Stimulated activated CD4-positive, alpha-beta T cell treated with anti-CD3 and anti-CD28 coated beads, Interleukin-2, amount 100 ng/mL, for 4 hours (primary cell): ENCODE data around the gene MAPK12.

ENCODE experiments used
- DNase-seq: peaks from one replicate; pipeline ENCODE4 v3.0.0-alpha.2; 2020; ENCODE audit warnings: low read depth

The MAPK12 gene

DNA sequence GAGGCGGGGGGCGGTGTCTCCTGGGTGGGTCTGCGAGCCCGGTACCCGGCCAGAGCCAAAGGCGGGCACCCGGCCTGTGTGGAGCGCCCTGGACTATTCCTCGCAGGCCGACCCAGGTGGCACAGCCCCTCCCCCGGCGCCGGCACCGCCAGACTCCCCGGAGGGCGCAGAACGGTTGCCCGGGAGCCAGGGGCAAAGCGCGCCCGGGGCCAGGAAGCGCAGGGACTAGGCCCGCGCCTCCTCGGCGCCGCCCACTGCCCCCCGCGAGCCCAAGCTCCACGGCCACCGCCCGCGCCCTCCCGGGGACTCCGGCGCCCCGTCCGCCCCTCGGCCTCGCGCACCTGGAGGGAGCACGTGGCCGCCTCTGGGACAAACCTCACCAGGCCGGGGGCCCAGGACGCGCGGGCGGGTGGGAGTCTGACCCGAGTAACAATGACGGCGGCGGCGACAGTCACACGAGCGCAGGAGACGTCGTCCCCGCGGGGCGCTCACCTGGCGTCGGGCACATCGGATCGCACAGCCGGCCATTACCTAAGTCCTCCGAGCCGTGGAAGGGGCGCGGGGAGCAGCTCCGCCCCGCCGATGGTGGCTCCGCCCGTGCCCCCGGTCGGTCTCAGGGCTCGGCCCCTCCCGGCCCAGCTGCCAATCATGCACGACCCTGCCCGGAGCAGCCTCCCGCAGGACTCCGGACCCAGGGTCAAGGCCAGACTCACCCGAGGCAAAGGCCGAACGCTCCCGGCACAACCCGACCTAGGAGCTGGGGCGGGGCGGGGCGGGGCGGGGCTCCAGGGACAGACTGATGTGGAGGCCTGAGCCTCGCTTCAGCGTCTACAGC is 38.5 kb upstream of the MAPK12 start:
- no peak for DNase-seq

DNA sequence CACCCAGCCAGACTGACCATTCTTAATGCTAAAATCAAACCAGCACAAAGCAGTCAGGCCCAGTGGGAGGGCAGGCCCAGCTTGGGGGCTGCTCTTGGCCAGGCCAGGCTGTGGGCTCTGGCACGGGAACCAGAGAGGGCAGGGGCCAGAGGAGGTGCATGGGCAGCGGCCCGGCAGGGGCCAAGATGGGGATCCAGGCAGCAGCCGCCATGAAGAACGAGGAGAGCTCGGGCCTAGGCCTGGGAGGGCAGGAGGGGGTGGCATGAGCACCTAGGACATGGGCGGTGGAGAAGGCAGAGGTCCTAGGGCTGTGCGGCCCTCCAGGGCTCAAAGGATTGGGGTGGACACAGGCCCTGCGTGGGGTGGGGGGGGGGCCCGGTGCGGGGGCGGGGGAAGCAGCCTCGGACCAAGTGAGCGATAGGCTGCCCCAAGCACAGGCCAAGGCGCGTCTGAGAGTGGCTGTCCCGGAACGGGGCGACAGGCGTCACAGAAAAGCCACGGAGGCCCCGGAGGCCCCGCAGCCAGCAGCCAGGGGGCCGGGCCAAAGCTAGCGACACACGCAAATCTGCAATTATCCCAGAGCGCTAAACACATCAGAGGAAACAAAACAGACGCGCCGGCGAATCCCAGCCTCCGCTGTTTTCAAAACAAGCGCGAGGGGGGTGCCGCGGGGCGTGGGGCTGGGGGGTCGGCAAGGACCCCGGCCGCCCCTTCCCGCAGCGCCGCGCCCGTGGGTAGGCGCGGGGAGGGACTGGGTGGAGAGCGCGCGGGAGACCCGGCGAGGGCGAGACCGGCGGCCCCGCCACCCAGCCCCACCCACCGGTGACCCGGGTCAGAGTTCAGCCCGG is 37.7 kb upstream of the MAPK12 start:
- DNase-seq, result no peak

DNA sequence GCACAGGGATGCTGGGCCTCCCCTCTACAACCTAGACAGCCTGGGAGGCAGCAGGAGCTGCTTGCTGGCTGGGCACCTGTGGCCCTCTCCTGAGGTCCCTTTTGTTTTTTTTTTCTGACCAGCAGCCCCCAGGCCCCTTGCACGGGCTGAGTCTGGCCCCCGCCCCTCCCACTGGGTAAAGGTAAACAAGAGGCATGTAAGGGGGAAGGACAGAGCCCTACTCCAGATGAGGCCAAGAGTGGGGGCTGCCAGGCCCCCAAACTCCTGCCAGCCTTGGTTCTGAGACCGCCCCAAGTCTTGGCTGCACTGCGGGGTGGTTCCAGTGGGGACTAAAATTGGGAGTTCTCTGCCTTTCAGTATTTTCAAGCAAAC is 36.8 kb upstream of the MAPK12 start:
- DNase-seq, result no peak

DNA sequence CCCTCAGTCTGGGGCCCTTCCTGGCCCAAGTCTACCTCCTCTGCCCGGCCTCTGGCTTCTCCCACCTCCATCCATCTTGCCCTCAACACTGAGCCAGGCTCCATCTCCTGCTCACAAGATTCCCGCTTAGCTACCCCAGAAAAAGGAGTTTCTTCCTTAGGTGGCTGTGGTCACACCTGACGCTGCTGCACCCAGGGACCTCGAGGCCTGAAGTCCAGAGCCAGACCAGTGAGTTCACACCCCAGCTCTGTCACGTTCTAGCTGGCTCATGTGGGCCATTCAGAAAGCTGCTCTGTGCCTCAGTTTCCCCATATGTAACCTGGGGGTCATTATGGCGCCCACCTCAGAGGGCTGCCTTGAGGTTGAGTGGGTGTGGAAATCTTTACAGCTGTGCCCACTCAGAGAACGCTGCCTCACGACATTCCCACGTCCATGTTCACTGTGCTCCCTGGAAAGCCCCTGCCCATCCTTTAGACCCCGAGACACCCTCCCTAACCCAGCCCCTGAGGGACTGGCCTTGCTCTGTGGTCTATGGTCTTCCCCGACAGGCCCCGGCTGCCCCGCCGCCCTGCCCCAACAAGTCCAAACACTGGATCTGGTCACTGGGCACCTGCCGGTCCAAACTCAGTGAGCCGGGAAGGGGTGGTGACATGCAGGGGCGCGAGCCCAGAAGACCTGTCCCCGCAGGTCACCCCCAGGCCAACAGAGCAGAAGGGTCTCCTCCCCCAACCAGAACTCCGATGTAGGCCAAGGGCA is 36.2 kb upstream of the MAPK12 start:
- DNase-seq, result no peak

DNA sequence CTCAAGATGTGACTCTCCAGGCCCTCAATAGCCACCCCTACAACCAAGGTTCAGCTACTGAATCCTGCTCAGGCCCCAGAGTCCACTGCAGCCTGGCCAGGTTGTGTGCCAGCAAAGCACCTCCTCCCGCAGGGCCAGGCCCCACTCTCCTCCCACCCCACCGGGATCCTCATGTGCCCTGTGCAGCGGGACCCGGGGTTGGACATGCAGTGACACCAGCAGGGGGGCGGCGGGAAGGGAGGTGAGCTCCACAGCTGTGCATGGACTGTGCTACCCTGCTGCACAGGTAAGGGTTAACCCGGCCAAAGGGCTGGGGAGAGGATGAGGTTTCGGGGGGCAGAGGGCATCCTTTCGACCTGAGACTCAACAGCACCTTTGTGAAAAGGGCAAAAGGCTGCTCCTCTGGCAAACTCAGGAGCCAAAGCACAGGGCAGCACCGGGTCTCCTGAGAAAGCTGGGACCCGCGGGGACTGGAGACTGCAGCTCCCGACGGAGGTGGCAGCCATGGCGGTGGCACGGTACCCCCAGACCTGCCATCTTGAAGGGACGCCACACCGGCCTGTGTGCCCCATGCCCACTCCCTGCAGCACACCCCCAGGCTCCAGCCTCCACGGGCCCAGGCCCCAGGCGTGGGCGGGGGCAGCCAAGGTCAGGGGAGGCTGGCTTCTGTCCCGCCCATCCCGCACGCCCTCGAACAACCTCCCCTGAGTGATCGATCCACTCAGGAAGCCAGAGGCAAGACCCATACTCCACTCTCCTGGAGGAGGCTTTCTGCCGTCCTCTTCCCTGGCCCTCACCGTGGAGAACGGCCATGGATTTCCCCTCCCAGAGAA is 35.4 kb upstream of the MAPK12 start:
- no peak for DNase-seq

DNA sequence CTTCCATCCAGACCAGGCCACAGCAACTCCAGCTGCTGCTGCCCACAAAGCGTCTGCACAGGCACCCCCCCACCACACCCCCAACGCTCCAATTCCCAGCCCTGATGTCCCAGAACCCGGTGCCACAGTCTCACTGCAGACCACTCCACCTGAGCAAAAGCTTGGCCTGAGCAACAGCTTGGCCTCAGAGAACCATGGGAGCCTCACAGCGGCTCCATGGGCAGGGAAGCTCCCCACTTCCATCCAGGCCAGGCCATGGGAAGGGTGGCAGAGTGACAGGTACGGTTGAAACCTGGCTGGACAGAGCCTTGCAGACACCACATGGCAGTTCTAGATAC is 32.8 kb upstream of the MAPK12 start:
- no peak for DNase-seq

DNA sequence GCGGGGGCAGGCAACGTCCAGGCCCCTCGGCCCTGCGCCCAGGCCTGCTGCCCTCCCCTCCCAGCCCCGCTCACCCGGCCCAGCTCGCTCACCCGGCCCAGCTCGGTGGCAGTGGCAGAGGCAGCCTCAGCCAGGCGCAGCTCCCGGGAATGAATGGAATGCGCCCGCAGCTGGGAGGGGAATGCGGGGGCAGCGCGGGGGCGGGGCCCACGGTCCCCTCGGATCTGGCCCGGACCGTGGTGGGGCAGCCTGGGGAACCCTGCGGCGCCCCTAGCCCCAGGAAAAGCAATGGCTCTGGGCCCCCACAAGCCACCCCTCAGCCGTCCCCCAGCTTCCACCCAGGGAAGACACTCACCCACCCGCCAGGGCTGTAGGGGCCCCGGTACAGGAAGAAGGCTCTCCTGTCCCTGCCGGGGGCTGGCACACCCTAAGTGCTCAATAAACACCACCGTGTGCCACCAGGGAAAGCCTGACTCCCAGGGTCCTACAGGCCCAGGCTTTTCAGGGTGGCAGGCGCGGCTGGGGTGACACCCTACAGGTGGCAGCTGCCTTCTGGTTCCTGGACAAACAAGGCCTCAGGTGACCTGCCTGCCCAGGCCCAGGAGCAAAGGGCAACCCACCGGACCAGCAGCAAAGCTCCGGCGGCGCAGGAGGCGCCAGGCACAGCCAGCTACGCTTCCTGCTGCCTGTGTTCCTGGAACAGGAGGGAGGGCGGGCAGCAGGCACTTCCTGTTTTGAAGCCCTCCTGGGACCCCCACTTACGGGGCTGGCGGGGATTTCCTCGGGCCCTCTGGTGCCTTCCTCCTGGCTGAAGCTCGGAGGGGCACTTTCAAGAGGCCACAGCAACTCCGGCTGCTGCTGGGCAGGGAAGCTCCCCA is 32.2 kb upstream of the MAPK12 start:
- DNase-seq, result no peak

DNA sequence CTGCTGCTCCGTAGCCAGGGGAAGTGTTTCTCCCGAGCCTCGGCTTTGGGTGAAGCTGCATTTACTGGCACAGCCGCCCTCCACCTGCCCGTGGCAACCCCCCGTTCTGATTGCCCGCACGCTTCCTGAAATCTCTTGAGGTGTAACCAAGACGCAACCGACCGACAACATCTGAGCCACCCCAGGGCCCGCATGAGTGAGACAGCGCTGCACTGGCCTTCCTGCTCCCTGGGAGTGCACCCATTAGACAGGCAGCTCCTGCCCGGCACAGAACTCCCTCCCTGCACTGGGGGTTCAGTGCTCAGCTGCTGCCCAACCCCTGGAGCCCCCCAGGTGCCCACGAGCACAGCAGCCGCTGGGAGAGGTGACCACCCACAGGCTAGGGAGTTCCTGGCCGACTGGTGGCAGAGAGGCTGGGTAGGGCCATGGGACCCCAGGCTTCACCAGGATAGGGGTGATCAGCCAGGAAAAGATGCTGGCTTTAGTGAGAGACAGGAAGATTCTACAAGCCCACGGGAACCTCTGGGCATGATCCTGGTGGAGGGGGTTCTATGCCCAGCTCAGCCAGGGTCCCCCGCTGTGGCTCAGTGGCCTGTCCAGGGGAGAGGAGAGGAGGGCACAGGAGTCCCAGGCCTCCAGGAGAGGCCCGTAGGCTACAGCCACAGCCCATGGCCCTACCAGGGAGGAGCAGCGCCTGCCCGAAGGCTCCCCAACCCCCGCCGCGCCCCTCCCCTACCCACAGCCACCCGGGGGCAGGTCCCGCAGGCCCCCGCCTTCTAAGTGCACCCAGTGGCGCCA is 31.4 kb upstream of the MAPK12 start:
- DNase-seq, result no peak

DNA sequence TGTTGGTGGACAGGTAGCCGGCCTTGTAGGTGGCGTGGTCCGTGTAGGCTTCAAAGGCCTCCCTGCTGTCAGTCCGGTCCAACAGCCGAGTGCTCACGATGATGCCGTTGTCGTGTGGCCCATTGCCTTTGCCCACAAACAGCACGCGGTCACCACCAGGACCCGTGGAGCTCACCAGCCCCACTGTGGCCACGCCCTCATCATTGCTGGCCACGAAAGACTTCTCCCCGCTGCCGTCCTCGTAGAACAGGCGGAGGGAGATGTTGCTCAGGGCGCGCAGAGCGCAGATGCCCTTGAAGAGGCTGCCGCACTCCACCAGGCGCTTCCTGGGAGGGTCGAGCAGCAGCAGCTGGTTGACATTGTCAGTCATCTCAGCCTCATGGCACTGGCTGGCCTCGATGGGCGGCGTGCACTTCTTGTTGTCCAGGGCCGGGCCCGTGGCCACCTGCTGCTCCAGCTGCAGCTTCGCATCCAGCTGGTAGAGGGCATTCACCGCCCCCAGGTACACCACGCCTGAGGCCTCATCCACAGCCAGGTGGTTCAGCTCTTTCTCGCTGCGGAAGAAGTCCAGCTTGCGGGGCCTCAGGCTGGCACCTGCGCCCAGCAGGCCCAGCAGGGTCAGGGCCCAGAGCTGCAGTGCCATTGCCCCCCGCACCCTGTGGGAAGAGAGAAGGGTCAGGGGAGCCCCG is 28.6 kb upstream of the MAPK12 start:
- DNase-seq, result no peak

DNA sequence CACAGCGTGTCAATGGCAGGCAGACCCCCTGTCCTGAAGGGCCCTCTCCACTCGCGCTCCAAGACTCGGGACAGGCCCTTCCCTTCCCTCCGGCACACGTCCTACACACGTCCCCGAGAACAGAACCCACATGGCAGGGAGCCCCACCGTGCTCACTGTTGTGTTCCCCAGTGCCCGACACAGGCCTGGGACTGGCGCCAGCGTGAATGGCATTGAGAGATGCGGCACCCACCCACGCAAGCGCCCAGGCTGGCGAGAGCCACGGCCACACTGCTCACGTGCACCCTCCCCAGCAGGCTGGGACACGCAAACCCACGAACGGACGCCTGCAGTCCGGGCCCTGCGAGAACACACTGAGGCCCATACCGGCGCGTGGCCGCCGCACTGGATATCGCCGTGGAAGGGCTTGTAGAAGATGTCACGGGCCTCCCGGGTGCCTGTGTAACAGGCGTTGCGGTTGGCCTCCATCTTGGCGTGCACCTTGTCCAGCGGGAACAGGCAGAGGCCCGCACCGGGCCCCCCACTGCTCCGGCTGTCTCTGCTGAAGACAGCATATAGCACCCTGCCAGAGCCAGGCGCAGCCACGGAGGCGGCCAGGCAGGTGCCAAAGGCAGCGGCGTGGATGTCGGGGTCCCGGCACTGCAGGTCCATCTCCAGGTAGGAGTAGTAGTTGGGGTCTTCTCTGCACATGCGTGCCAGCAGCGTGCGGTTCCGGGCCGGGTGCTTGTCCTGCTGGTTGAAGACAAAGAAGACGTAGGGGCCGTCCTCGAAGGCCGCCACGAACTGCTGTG is 27.9 kb upstream of the MAPK12 start:
- DNase-seq, result no peak

DNA sequence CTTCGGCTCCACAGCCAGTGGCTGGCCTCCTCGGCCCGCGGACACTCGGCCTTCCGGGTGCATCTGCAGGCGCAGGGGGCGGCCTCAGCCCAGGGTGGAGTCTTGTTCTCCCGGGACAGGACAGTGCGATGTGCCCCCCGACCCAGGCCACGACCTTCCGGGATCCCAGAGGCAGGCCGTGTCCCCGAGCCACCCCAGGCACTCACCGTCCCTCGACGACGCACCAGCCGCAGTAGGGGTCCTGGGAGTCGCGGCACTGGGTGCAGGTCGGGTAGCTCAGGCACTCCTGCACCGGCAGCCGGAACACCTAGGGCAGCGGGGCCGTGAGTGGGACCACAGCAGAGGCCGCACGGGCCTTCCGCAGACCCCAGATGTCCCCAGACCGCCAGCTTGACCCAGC is 26.2 kb upstream of the MAPK12 start:
- DNase-seq, result no peak

DNA sequence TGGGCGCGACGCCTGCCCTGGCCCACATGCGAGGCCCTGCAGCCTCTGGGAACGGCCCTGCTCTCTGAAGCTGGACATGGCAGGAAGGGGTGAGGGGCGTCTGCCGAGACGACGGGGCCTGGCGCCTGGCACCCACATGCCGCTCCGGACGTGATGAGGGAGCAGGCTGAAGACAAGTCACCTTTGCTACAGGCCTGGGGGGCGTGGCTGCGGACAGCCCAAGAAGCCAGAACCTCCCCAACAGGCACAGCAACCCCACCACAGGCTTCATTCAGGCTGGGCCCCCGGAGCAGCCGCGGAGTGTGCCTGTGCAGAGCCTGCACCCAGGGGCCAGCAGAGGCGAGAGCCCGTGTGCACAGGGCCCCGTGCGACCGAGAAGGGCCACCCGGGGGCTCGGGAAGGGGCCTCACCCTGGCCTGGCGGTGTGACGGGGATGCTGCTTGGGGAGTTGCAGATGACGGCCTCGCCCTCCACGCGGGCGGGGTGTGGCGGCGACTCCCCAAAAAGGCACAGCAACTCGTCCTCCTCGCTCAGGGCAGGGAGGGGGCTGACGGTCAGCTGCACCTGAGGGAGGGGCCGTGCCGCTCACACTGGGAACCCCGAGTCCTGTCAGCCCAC is 25.3 kb upstream of the MAPK12 start:
- DNase-seq, result no peak

DNA sequence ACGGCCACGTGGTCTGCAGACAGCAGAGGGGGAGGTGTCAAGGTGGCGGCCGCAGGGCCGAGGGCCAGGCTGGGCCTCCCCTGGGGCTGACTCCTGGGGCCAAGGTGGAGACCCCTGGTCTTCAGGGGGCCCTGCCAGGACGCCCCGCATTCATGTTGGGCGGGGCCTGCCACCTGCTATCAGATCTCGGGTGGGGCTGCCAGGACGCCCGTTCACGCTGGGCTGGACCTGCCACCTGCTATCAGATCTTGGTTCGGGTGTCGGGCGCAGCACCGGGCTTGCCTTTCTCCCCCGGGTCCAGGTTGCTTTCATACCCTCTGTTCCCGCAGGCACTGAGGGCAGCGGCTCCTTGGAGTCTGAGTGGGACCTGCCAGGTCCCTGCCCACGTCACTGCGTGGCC is 24.8 kb upstream of the MAPK12 start:
- DNase-seq, result no peak

DNA sequence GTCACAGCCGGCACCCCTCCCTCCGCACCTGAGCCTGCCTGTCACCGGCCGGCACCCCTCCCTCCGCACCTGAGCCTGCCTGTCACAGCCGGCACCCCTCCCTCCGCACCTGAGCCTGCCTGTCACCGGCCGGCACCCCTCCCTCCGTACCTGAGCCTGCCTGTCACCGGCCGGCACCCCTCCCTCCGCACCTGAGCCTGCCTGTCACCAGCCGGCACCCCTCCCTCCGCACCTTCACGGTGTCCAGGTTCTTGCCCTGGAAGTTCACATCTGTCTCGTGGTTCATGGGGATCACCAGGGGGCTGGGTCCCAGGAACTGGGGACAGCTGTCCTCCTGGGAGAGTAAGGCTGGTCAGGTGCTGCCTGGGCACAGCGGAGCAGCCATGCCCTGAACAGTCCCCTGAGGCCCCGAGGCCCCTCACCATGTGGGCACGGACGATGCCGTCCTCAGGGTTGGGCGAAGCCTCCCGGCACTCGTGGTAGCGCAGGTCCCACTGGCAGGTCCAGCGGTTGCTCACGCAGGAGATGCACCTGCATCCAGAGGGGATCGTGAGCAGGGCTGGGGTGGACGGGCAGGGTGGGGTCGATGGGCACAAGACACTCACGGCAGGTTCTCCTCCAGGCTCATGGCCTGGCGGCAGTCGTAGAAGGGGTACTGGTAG is 24.2 kb upstream of the MAPK12 start:
- DNase-seq, result no peak

DNA sequence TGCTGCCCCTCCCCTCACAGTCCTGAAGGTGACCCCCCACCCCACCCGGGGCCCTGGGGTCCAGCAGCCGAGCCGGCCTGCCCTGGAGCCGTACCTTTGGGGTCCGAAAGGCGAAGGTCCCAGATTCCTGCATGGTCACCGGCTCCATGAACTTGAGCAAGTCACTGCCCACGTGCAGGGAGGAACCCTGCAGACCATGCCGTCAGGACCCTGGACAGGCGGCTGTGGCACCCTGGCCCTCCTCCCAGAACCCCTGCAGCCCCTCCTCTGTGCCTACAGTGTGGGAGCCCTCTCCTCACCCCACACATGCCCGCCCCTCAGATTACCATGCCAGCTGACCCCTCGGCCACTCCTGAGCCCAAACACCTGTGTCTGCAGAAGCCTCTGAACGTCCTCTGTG is 23.0 kb upstream of the MAPK12 start:
- DNase-seq, result no peak

DNA sequence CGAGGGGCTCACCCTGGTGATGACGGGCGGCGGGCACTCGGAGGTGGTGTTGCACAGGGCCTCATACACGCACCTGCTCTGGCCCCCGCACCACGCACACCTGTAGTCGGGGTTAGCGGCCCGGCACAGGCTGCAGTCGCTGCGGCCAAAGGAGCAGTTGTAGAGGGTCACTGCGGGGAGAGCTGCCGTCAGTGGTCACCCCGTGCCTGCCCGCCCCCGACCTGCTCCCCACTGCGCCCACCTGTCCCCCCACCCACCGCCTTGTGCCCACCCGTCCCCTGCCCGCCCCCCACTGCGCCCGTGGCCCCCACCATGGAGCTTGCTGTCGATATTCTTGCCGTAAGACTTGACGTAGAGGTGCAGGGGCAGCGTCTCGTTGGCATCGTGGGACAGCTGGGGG is 22.3 kb upstream of the MAPK12 start:
- DNase-seq, result no peak

DNA sequence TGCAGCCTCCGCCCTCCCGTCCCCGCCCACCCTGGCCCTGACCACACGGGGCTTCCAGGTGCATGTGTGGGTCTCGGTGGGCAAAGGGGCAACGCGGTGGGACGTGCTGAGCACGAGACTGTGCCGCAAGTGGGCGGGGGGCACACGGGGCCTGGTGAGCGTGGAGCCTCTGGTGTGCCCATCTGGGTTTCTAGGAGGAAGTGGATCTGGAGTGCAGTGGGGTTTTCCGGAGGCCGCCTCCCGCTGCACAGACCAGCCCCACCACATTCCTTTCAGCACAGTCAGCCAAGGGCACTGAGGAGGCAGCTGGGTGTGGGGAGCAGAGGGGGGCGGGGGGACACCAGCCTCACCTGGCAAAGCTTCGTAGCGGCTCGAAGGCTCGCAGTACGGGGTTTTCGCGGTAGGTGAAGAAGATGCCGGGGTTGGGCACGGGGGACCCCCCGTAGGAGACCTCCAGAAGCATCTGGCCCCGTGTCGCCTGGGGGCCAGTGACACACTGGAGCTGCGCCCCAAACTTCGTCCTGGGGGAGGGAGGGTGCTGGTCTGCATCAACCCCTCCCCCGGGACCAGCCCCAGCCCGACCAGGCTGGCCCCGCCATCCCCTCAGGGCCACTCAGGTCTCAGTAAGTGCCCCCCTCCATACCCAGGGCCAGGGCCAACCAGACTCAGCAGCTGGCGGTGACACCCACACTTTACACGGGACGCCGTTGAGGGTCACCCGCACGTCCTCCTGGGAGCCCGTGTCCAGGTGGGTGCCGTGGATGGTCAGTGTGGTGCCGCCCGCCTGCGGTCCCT is 21.1 kb upstream of the MAPK12 start:
- no peak for DNase-seq
